ENCODE data around the gene SYT2. TPM values are rescaled to one million over a fixed set of nuclear protein-coding genes. Genes with fewer than 3 reads are reported as not detected.

SYT2 gene
- total RNA-seq, 1 experiment from 2014 or later, result not detected

- RAD21 ChIA-PET (ENCODE audit: low non-redundant PET in 1 of 2, low total read pairs in 2 of 2, uncharacterized antibody in 2 of 2, unreplicated experiment in 2 of 2), result no interaction called here
- intact Hi-C loops (cut with micrococcal nuclease), result no loop called here
- no peak overlapping the region for H2AFZ ChIP-seq (ENCODE audit: low read depth, low read length, poor library complexity, severe bottlenecking)
- no peak for ATAC-seq
- no peaks in the 10 kb centered on the region for H3K4me1 ChIP-seq (ENCODE audit: control insufficient read depth in 1 of 2, insufficient read depth in 2 of 2, low read length in 2 of 2)
- H4K20me1 ChIP-seq (ENCODE audit: insufficient read depth), result no peaks in the 10 kb centered on the region
- no TSS peak for BruUV-seq (replicated peaks)
- CTCF ChIA-PET, result no interaction called here
- H3K27ac ChIP-seq (ENCODE audit: low read depth, low read length), result no peak overlapping the region
- H3K4me2 ChIP-seq (ENCODE audit: low read length), result no peak overlapping the region
- H3K9me3 ChIP-seq (ENCODE audit: control insufficient read depth in 1 of 2, insufficient read depth in 1 of 2, low read depth in 1 of 2, low read length in 2 of 2), result no peaks in the 10 kb centered on the region
- H3K79me2 ChIP-seq (ENCODE audit: insufficient read depth, low read length), result no peaks in the 10 kb centered on the region
- H3K9me2 ChIP-seq (ENCODE audit: insufficient read depth), result no peaks in the 10 kb centered on the region
- H3K27me3 ChIP-seq (ENCODE audit: insufficient read depth, low read length), result peaks cover 77% of the 10 kb centered on the region
- POLR2A ChIA-PET, result no interaction called here
- no peaks in the 10 kb centered on the region for H3K36me3 ChIP-seq (ENCODE audit: control insufficient read depth in 1 of 2, insufficient read depth in 2 of 2, low read length in 2 of 2)
- no peak overlapping the region for H3K9ac ChIP-seq (ENCODE audit: low read length)
- TF ChIP-seq ZBTB33 (IDR thresholded peaks at IDR 0.05; ENCODE audit: extremely low read depth, insufficient replicate concordance, low read length) (no peak), SIN3A (IDR thresholded peaks at IDR 0.05; ENCODE audit: low read depth) (no peak), CEBPB (IDR thresholded peaks at IDR 0.05; ENCODE audit: low read depth) (no peak), CBX3 (IDR thresholded peaks at IDR 0.05; ENCODE audit: low read depth) (no peak), ZNF274 (IDR thresholded peaks at IDR 0.05; ENCODE audit: low read depth, low read length) (no peak), CTCF (IDR thresholded peaks at IDR 0.05 in 2 of 3, conservative IDR thresholded peaks at IDR 0.05 in 1 of 3; ENCODE audit: borderline replicate concordance in 1 of 3, insufficient read depth in 1 of 3, low read depth in 2 of 3, low read length in 2 of 3) (no peak), POLR2A (IDR thresholded peaks at IDR 0.05; ENCODE audit: borderline replicate concordance, extremely low read depth, insufficient read depth, insufficient read length) (no peak), JUND (IDR thresholded peaks at IDR 0.05) (no peak), TCF7L2 (IDR thresholded peaks at IDR 0.05; ENCODE audit: borderline replicate concordance, extremely low read depth, insufficient read depth, insufficient read length) (no peak), YY1 (IDR thresholded peaks at IDR 0.05; ENCODE audit: extremely low read depth, insufficient replicate concordance, low read depth, low read length) (no peak), POLR2AphosphoS5 (IDR thresholded peaks at IDR 0.05; ENCODE audit: low read depth, low read length) (no peak), SRF (IDR thresholded peaks at IDR 0.05; ENCODE audit: low read depth) (no peak), EGR1 (IDR thresholded peaks at IDR 0.05; ENCODE audit: low read depth) (no peak), ZFX (IDR thresholded peaks at IDR 0.05) (no peak), ATF3 (IDR thresholded peaks at IDR 0.05) (no peak), REST (IDR thresholded peaks at IDR 0.05; ENCODE audit: low read depth) (no peak), EZH2phosphoT487 (IDR thresholded peaks at IDR 0.05; ENCODE audit: borderline replicate concordance) (no peak), RAD21 (IDR thresholded peaks at IDR 0.05; ENCODE audit: low read depth) (no peak), SP1 (IDR thresholded peaks at IDR 0.05; ENCODE audit: low read depth) (no peak), ELF1 (IDR thresholded peaks at IDR 0.05; ENCODE audit: borderline replicate concordance, low read depth) (no peak)
- DNase-seq (ENCODE audit: low read depth, low spot score), result no peak
- H3K4me3 ChIP-seq (replicated peaks in 1 of 2; ENCODE audit: low read depth in 1 of 2, low read length in 2 of 2), result no peak overlapping the region
Measured at GRCh38 chr1:202706851-202707250, 3.4 kb downstream of the SYT2 start.
